GM18505 (cell line): ENCODE data around the gene EFCAB7.

Source experiments
- ATAC-seq: cut with Tn5 transposase; IDR thresholded peaks from one replicate; pipeline ENCODE4 v1.9.1; 2021; ENCODE audit not compliant: unreplicated experiment
- POLR2A ChIP-seq: IDR thresholded peaks from 4 replicates; pipeline ENCODE4 v1.6.1; 2011; ENCODE audit warnings: borderline replicate concordance; ENCODE audit not compliant: insufficient read depth, insufficient read length; ENCODE audit errors: extremely low read depth

The EFCAB7 gene

GRCh38 chr1:63522891-63523728 lies at the start of gene EFCAB7, which contains the start of gene ITGB3BP:
EFCAB7 (plus strand) TSS chr1:63523525; CDS start chr1:63525573, 2,048 bp downstream.
ITGB3BP (minus strand) TSS chr1:63523225; CDS start chr1:63523133, 92 bp downstream.
- peak; percentile 70 for TF ChIP-seq POLR2A
- ATAC-seq = peak; percentile 87

GRCh38 chr1:63475761-63476160 lies 47.6 kb upstream of the EFCAB7 start:
- no peak for ATAC-seq
- no peak for TF ChIP-seq POLR2A

GRCh38 chr1:63480057-63480456 lies 43.3 kb upstream of the EFCAB7 start:
- no peak for ATAC-seq
- no peak for TF ChIP-seq POLR2A

GRCh38 chr1:63486629-63487028 lies 36.7 kb upstream of the EFCAB7 start:
- no peak for ATAC-seq
- TF ChIP-seq POLR2A = no peak

- no peak for ATAC-seq
- no peak for TF ChIP-seq POLR2A
Measured at GRCh38 chr1:63487336-63488065, 35.8 kb upstream of the EFCAB7 start.

- ATAC-seq = no peak
- no peak for TF ChIP-seq POLR2A
Measured at GRCh38 chr1:63497577-63497976, 25.7 kb upstream of the EFCAB7 start.

GRCh38 chr1:63498106-63498505 lies 25.2 kb upstream of the EFCAB7 start:
- TF ChIP-seq POLR2A = no peak
- ATAC-seq = no peak

GRCh38 chr1:63501256-63501655 lies 22.1 kb upstream of the EFCAB7 start:
- no peak for TF ChIP-seq POLR2A
- no peak for ATAC-seq

GRCh38 chr1:63506782-63507181 lies 16.5 kb upstream of the EFCAB7 start:
- TF ChIP-seq POLR2A = no peak
- ATAC-seq = no peak

GRCh38 chr1:63509718-63510117 lies 13.6 kb upstream of the EFCAB7 start:
- ATAC-seq = no peak
- TF ChIP-seq POLR2A = no peak

GRCh38 chr1:63512584-63512983 lies 10.7 kb upstream of the EFCAB7 start:
- ATAC-seq = no peak
- no peak for TF ChIP-seq POLR2A

GRCh38 chr1:63516629-63517028 lies 6.7 kb upstream of the EFCAB7 start:
- no peak for TF ChIP-seq POLR2A
- no peak for ATAC-seq

- peak; percentile 7 for ATAC-seq
- TF ChIP-seq POLR2A = no peak
Measured at GRCh38 chr1:63523738-63524137, 413 bp downstream of the EFCAB7 start.

- no peak for TF ChIP-seq POLR2A
Measured at GRCh38 chr1:63524201-63524600, 876 bp downstream of the EFCAB7 start.

More at GRCh38 chr1:63524201-63524600, 876 bp downstream of the EFCAB7 start:
- ATAC-seq = no peak
